Measurements from ENCODE around the gene LDLRAD3.

- no peak for TF ChIP-seq CTCF (IDR thresholded peaks at IDR 0.05 in 8 of 11, conservative IDR thresholded peaks at IDR 0.05 in 3 of 11)
- TF ChIP-seq POLR2A (IDR thresholded peaks at IDR 0.05): no peak
- TF ChIP-seq POLR2AphosphoS5 (IDR thresholded peaks at IDR 0.05): no peak
Observed at GRCh38 chr11:36201411-36201810, 257.5 kb downstream of the LDLRAD3 start.

Data from spleen (tissue), 7 donors.